Measurements from ENCODE around the gene E2F7.

Gene E2F7

DNA sequence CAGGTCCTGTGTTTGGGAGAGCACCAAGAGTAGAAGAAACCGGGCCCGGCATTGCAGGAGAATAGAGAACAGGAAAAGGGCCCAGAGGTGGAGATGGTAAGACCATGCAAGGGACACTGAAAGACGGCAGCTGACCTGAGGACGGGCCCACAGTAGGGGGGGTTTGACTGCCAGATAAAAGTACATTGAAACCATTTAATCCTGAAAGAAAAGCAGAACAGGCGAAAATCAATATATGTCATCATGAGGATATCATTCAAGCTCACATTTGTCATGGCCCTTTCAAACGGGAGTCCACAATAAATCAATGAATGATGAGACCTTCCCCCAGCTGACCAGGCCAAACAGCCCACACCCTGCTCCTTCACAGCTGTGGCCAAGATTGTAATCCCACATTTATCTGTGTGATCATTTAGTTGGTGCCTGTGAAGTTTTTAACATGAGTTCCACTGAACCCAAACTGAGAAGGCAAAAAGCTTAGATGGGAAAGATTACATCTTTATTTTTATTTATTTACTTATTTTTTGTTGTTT is 39.5 kb downstream of the E2F7 start:
- H3K36me3 ChIP-seq = peaks cover 85% of the 10 kb centered on the region
- H3K9me3 ChIP-seq (ENCODE audit: severe bottlenecking) = no peaks in the 10 kb centered on the region
- no peak overlapping the region for H3K4me3 ChIP-seq (ENCODE audit: low read depth, low read length)
- H3K27me3 ChIP-seq (ENCODE audit: insufficient read depth, low read depth, severe bottlenecking) = no peaks in the 10 kb centered on the region
- no peak for DNase-seq
- H3K27ac ChIP-seq = no peak overlapping the region
- TF ChIP-seq, protein P1, sequence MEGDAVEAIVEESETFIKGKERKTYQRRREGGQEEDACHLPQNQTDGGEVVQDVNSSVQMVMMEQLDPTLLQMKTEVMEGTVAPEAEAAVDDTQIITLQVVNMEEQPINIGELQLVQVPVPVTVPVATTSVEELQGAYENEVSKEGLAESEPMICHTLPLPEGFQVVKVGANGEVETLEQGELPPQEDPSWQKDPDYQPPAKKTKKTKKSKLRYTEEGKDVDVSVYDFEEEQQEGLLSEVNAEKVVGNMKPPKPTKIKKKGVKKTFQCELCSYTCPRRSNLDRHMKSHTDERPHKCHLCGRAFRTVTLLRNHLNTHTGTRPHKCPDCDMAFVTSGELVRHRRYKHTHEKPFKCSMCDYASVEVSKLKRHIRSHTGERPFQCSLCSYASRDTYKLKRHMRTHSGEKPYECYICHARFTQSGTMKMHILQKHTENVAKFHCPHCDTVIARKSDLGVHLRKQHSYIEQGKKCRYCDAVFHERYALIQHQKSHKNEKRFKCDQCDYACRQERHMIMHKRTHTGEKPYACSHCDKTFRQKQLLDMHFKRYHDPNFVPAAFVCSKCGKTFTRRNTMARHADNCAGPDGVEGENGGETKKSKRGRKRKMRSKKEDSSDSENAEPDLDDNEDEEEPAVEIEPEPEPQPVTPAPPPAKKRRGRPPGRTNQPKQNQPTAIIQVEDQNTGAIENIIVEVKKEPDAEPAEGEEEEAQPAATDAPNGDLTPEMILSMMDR (IDR thresholded peaks at IDR 0.05; ENCODE audit: low read depth, low read length) = no peak

DNA sequence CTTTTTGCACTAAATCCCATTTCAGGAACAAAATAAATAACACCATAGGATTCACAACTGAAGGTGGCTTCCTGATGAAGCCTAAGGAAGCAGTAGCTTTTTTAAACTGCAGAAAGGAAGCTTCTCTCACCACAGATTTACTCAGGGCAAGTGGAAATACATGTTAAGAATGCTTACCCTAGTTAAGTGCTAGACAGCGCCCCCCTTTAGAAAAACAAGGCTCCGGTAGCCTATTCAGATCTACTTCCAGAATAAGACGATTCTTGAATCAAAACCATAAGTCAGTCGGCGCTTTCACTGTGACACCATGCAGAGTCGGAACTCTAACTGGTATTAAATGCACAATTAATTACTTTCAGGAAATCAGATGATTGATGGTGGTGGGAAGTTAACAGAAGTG is 41.9 kb downstream of the E2F7 start:
- H3K27me3 ChIP-seq (ENCODE audit: insufficient read depth, low read depth, severe bottlenecking) = no peaks in the 10 kb centered on the region
- no peaks in the 10 kb centered on the region for H3K9me3 ChIP-seq (ENCODE audit: severe bottlenecking)
- H3K36me3 ChIP-seq = peaks cover 75% of the 10 kb centered on the region
- TF ChIP-seq, protein P1 (IDR thresholded peaks at IDR 0.05; ENCODE audit: low read depth, low read length) = no peak
- no peak overlapping the region for H3K27ac ChIP-seq
- DNase-seq = no peak
- H3K4me3 ChIP-seq (ENCODE audit: low read depth, low read length) = no peak overlapping the region

DNA sequence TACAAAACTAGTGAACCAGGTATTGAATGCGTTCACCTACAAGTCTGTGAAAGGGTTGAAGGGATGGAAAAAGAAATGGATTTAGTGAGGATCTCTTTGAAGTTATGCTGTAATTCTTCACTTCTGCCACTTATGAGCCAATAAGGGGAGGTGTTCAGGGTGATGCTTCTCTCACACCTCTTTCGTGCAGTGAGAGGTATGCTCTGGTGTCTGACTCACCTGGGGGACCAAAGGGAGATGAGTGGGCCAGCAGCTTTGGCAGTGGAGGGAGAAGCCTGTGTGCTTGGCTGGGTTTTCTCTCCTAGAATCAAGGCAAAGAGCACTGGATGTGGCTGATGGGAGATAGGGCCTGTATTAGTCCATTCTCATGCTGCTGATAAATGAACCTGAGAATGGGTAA is 45.4 kb downstream of the E2F7 start:
- no peak overlapping the region for H3K4me3 ChIP-seq (ENCODE audit: low read depth, low read length)
- TF ChIP-seq, protein P1 (IDR thresholded peaks at IDR 0.05; ENCODE audit: low read depth, low read length) = no peak
- DNase-seq = no peak
- no peak overlapping the region for H3K27ac ChIP-seq
- no peaks in the 10 kb centered on the region for H3K27me3 ChIP-seq (ENCODE audit: insufficient read depth, low read depth, severe bottlenecking)
- H3K9me3 ChIP-seq (ENCODE audit: severe bottlenecking) = no peaks in the 10 kb centered on the region
- peaks cover 44% of the 10 kb centered on the region for H3K36me3 ChIP-seq

DNA sequence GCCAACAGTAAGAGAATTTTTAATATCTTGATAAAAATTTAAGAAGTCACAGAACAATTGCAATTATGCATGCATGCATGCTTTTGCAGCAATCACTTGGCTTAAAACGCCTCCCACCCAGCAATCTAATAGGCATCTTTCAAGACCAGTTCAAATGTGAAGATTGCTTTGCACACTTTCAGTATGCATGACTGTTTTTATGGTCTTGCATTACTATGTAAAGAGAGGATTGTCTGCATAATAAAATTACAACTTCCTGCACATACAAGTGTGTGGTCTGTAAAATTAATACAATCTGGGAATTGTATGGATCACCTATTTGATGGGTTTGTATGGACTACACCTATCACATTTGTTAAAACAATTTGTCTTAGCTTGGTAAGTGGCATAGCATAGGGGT is 48.8 kb downstream of the E2F7 start:
- Histone ChIP-seq H3K27me3 (ENCODE audit: insufficient read depth, low read depth, severe bottlenecking) (no peaks in the 10 kb centered on the region), H3K36me3 (peaks cover 22% of the 10 kb centered on the region), H3K4me3 (ENCODE audit: low read depth, low read length) (no peak overlapping the region), H3K9me3 (ENCODE audit: severe bottlenecking) (no peaks in the 10 kb centered on the region), H3K27ac (no peak overlapping the region)
- TF ChIP-seq, protein P1 (IDR thresholded peaks at IDR 0.05; ENCODE audit: low read depth, low read length) = no peak
- DNase-seq = no peak

DNA sequence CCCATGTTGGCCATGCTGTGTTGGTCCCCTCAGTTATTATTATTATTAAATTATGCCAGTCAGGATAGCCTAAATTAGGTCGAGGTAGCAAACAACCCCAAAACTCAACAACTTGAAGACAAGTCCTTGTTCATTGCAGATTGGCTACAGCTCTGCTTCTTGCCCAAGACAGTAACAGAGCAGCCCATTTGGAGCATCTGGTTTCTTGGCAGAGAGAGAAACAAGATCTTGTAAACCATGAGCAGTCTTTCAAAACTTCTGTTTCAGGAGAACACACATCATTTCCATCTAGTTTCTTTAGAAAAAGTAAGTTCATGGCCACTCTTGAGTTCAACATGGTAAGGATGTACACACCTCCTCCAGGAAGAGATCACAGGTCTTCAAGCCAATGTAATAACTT is 52.3 kb downstream of the E2F7 start:
- H3K36me3 ChIP-seq = peaks cover 2% of the 10 kb centered on the region; the same call in 1 of the 2 replicates
- no peak overlapping the region for H3K27ac ChIP-seq
- H3K27me3 ChIP-seq (ENCODE audit: insufficient read depth, low read depth, severe bottlenecking) = no peaks in the 10 kb centered on the region
- no peak overlapping the region for H3K4me3 ChIP-seq (ENCODE audit: low read depth, low read length)
- TF ChIP-seq, protein P1 (IDR thresholded peaks at IDR 0.05; ENCODE audit: low read depth, low read length) = no peak
- DNase-seq = no peak
- H3K9me3 ChIP-seq (ENCODE audit: severe bottlenecking) = no peaks in the 10 kb centered on the region
